Endothelial cell of umbilical vein (primary cell): ENCODE measurements around the gene ATXN1. TPM values are rescaled to one million over a fixed set of nuclear protein-coding genes. Genes with fewer than 3 reads are reported as not detected.

ENCODE experiments used
- BruUV-seq: library from RNA; stranded (reverse); fragments of 400-500 nt; replicated peaks from 2 replicates; lab custom pipeline; 2021; lab: Mats Ljungman, UMichigan
- CTCF ChIA-PET: fragments of 300-600, 350-600 bp; sonication (Branson Sonifier 250); formaldehyde crosslinking; loops from one replicate; lab custom pipeline; 2021; ENCODE audit warnings: antibody characterized with exemption, inconsistent platforms; lab: Charles Lee
- POLR2A ChIA-PET: fragments of 300-600, 350-600 bp; sonication (Branson Sonifier 250); formaldehyde crosslinking; loops from one replicate; lab custom pipeline; 2021; ENCODE audit warnings: antibody characterized with exemption, inconsistent platforms; lab: Charles Lee
- DNase-seq: peaks from one replicate; pipeline ENCODE4 v3.0.0-alpha.2; 2011; ENCODE audit warnings: low read depth, low spot score
- FAIRE-seq: peaks from 2 replicates; lab custom pipeline; 2011; peaks lifted over from hg19 to GRCh38; lab: Jason Lieb, UNC
- H2AFZ ChIP-seq: 2 replicates; pipeline ENCODE4 v1.6.0; 2012; ENCODE audit warnings: low read depth, low read length, control low read depth, inconsistent platforms
- H3K27ac ChIP-seq: 2 replicates; pipeline ENCODE4 v1.5.1; 2011; ENCODE audit warnings: low read depth, mild to moderate bottlenecking, control low read depth, low read length, moderate library complexity; ENCODE audit not compliant: insufficient read depth
- H3K27me3 ChIP-seq, 2 experiments: 2 replicates each; pipeline versions ENCODE4 v1.6.0 to v1.6.1; 2011; ENCODE audit warnings: low read length in 2 of 2, mixed read lengths in 1 of 2; ENCODE audit not compliant: control insufficient read depth in 2 of 2, insufficient read depth in 2 of 2
- H3K36me3 ChIP-seq, 2 experiments: 2 replicates in 1 of 2; 3 replicates in 1 of 2; pipeline ENCODE4 v1.5.1; 2011; ENCODE audit warnings: low read length in 2 of 2, mild to moderate bottlenecking in 1 of 2, moderate library complexity in 1 of 2; ENCODE audit not compliant: control insufficient read depth in 2 of 2, insufficient read depth in 2 of 2; ENCODE audit errors: extremely low read depth in 1 of 2
- H3K4me1 ChIP-seq: 3 replicates; pipeline ENCODE4 v1.5.1; 2011; ENCODE audit warnings: mild to moderate bottlenecking, low read length; ENCODE audit not compliant: control insufficient read depth, insufficient read depth; ENCODE audit errors: extremely low read depth
- H3K4me2 ChIP-seq: 2 replicates; pipeline ENCODE4 v1.6.1; 2011; ENCODE audit warnings: low read length, control low read depth, mixed read lengths; ENCODE audit not compliant: insufficient read depth
- H3K4me3 ChIP-seq, 3 experiments: fragments of 200-600 bp in 1 of 3; sonication (generic), shearing (Covaris generic) in 1 of 3; replicated peaks in 1 of 3; 2 replicates each; pipeline ENCODE4 v1.5.1; 2011 to 2016; ENCODE audit warnings: control low read depth in 3 of 3, low read length in 3 of 3, mild to moderate bottlenecking in 2 of 3, inconsistent platforms in 1 of 3, low read depth in 1 of 3, moderate library complexity in 1 of 3; ENCODE audit not compliant: insufficient read depth in 1 of 3
- H3K79me2 ChIP-seq: 2 replicates; pipeline ENCODE4 v1.6.0; 2012; ENCODE audit warnings: low read length, inconsistent platforms; ENCODE audit not compliant: control insufficient read depth, insufficient read depth
- H3K9ac ChIP-seq: replicated peaks from 2 replicates; pipeline ENCODE3; 2011; ENCODE audit warnings: low read length, control low read depth; ENCODE audit not compliant: insufficient read depth; ENCODE audit errors: extremely low read depth
- H3K9me1 ChIP-seq: replicated peaks from 3 replicates; pipeline ENCODE4 v1.6.0; 2011; ENCODE audit warnings: mild to moderate bottlenecking, low read length; ENCODE audit not compliant: control insufficient read depth, insufficient read depth; ENCODE audit errors: extremely low read depth
- H3K9me3 ChIP-seq: replicated peaks from 2 replicates; pipeline ENCODE4 v1.5.1; 2012; ENCODE audit warnings: low read length, inconsistent platforms; ENCODE audit not compliant: control insufficient read depth, insufficient read depth
- H4K20me1 ChIP-seq: replicated peaks from 2 replicates; pipeline ENCODE3; 2011; ENCODE audit warnings: mild to moderate bottlenecking, low read length; ENCODE audit not compliant: control insufficient read depth, insufficient read depth; ENCODE audit errors: extremely low read depth
- CTCF ChIP-seq, 2 donors: IDR thresholded peaks; 1 replicate in 1 of 2; 2 replicates in 1 of 2; pipeline ENCODE4 v1.5.1; 2011; ENCODE audit warnings: low read length in 2 of 2, mild to moderate bottlenecking in 2 of 2, moderate library complexity in 2 of 2, control low read depth in 1 of 2, inconsistent platforms in 1 of 2, low read depth in 1 of 2; ENCODE audit not compliant: insufficient read depth in 1 of 2; ENCODE audit errors: extremely low read depth in 1 of 2
- EZH2 ChIP-seq: IDR thresholded peaks from 2 replicates; pipeline ENCODE4 v1.6.1; 2012; ENCODE audit warnings: borderline replicate concordance, low read depth, mild to moderate bottlenecking, moderate library complexity, low read length, inconsistent platforms; ENCODE audit not compliant: severe bottlenecking
- FOS ChIP-seq: IDR thresholded peaks from 2 replicates; pipeline ENCODE4 v1.6.1; 2011; ENCODE audit warnings: mild to moderate bottlenecking, low read length, moderate library complexity, borderline replicate concordance; ENCODE audit not compliant: insufficient read depth
- GATA2 ChIP-seq: IDR thresholded peaks from 2 replicates; pipeline ENCODE4 v1.7.0; 2011; ENCODE audit warnings: low read depth, mild to moderate bottlenecking, moderate library complexity, mixed read lengths, low read length; ENCODE audit not compliant: insufficient read length, insufficient read depth
- JUN ChIP-seq: IDR thresholded peaks from 2 replicates; pipeline ENCODE4 v1.6.1; 2011; ENCODE audit warnings: borderline replicate concordance, low read depth; ENCODE audit not compliant: insufficient read length, insufficient read depth
- MAX ChIP-seq: IDR thresholded peaks from 2 replicates; pipeline ENCODE4 v1.6.1; 2011; ENCODE audit not compliant: insufficient read depth, insufficient read length
- MYC ChIP-seq: IDR thresholded peaks from one replicate; pipeline ENCODE4 v1.6.1; 2011; ENCODE audit warnings: mild to moderate bottlenecking, low read depth, low read length
- POLR2A ChIP-seq: IDR thresholded peaks from 2 replicates; pipeline ENCODE4 v1.6.1; 2012; ENCODE audit warnings: low read depth, mild to moderate bottlenecking, control low read depth, low read length
- POLR2AphosphoS5 ChIP-seq: IDR thresholded peaks from 2 replicates; pipeline ENCODE4 v1.6.1; 2012; ENCODE audit warnings: low read depth, mild to moderate bottlenecking, control low read depth, low read length, moderate library complexity; ENCODE audit not compliant: insufficient read depth
- dilution Hi-C: fragments of 300-500 bp; cut with MboI; formaldehyde crosslinking; loops from one replicate; pipeline ENCODE4 v1.15.0; 2019; ENCODE audit warnings: low sequenced_read_pairs; ENCODE audit not compliant: extremely low pct_ligation_motif_present
- intact Hi-C: fragments of 100-400 bp; cut with micrococcal nuclease; formaldehyde crosslinking; loops from one replicate; pipeline ENCODE4 v1.10.0; 2022
- polyA plus RNA-seq, 4 experiments: library from polyadenylated mRNA; depleted of rRNA in 3 of 4; stranded (reverse) in 3 of 4; unstranded in 1 of 4; fragments of >200 nt; gene quantifications; 2 replicates each; pipeline versions ENCODE4 v1.2.1 to v1.2.3, GENCODE V29; 2011 to 2012; ENCODE audit warnings: missing spikeins in 1 of 4
- total RNA-seq: library from RNA; stranded (reverse); gene quantifications from 2 replicates; pipeline ENCODE4 v1.2.3, GENCODE V29; 2021

The ATXN1 gene
- total and polyA plus RNA-seq, 2 donors (not counting 3 experiments of a cell fraction or from before 2014, with no cell fraction given), result 16.4 to 33.0 TPM

- H2AFZ ChIP-seq, result no peak overlapping the region
- CTCF ChIA-PET, result no interaction called here
- intact Hi-C loops, result no loop called here
Measured at GRCh38 chr6:16632101-16632500, 129.2 kb downstream of the ATXN1 start.

GRCh38 chr6:16630026-16630643 lies 131.1 kb downstream of the ATXN1 start:
- Histone ChIP-seq H3K9me3 (no peaks in the 10 kb centered on the region), H3K9me1 (no peaks in the 10 kb centered on the region), H3K36me3 (no peaks in the 10 kb centered on the region), H3K27me3 (no peaks in the 10 kb centered on the region), H2AFZ (no peak overlapping the region), H3K4me1 (no peaks in the 10 kb centered on the region), H3K4me3 (no peak overlapping the region), H3K27ac (no peak overlapping the region), H3K4me2 (no peak overlapping the region), H3K79me2 (no peaks in the 10 kb centered on the region), H4K20me1 (no peaks in the 10 kb centered on the region), H3K9ac (no peak overlapping the region)
- DNase-seq (no peak), FAIRE-seq (no peak)
- BruUV-seq, result no TSS peak
- intact Hi-C loops, result no loop called here
- dilution Hi-C loops, result no loop called here
- no peak for TF ChIP-seq MAX
- TF ChIP-seq CTCF (IDR thresholded peaks at IDR 0.05; ENCODE audit: extremely low read depth in 1 of 2, insufficient read depth in 1 of 2, low read depth in 1 of 2, low read length in 2 of 2), result no peak
- TF ChIP-seq POLR2AphosphoS5, result no peak
- TF ChIP-seq JUN, result no peak
- TF ChIP-seq POLR2A, result no peak
- no peak for TF ChIP-seq FOS
- TF ChIP-seq GATA2, result no peak
- no peak for TF ChIP-seq MYC
- no peak for TF ChIP-seq EZH2
- ChIA-PET CTCF (no interaction called here), POLR2A (no interaction called here)

More at GRCh38 chr6:16632101-16632500, 129.2 kb downstream of the ATXN1 start:
- Histone ChIP-seq H3K36me3 (no peaks in the 10 kb centered on the region), H3K27me3 (no peaks in the 10 kb centered on the region), H3K9ac (no peak overlapping the region), H3K27ac (no peak overlapping the region), H3K79me2 (no peaks in the 10 kb centered on the region), H3K4me3 (no peak overlapping the region), H3K9me1 (no peaks in the 10 kb centered on the region), H3K4me1 (no peaks in the 10 kb centered on the region), H3K4me2 (no peak overlapping the region), H3K9me3 (no peaks in the 10 kb centered on the region), H4K20me1 (no peaks in the 10 kb centered on the region)
- TF ChIP-seq EZH2 (no peak), MAX (no peak), FOS (no peak)
- POLR2A ChIA-PET, result no interaction called here
- dilution Hi-C loops, result no loop called here
- BruUV-seq, result no TSS peak
- DNase-seq (no peak), FAIRE-seq (no peak)
